Endodermal cell (in vitro differentiated cells): ENCODE data around the gene SMCO1. TPM values are rescaled to one million over a fixed set of nuclear protein-coding genes. Genes with fewer than 3 reads are reported as not detected.

Source experiments
- total RNA-seq, 2 donors: library from RNA; stranded (reverse); fragmentation: NEBNext Ultra II Directional in 1 of 2; extraction: Animal tissue kit (Norgen Biotek cat#: 25700) in 1 of 2; gene quantifications; 2 replicates in 1 of 2; 3 replicates in 1 of 2; pipeline ENCODE4 v1.2.1, GENCODE V29; 2021

The SMCO1 gene
- total RNA-seq, 2 donors from 2014 or later: not detected

Other genes starting within 250 kb of the SMCO1 start
- gene PCYT1A, start 227.6 kb downstream of the SMCO1 start, total RNA-seq: 10 to 100 TPM; 30.2 to 32.5 TPM
- gene DYNLT2B, start 197.1 kb downstream of the SMCO1 start, total RNA-seq: 10 to 100 TPM; 22.6 to 45.5 TPM
- gene TM4SF19, start 177.0 kb downstream of the SMCO1 start, total RNA-seq: not detected
- 100 to 1,000 TPM; 109 to 120 TPM for gene UBXN7, start 82.9 kb downstream of the SMCO1 start, total RNA-seq
- gene RNF168, start 11.6 kb downstream of the SMCO1 start, total RNA-seq: 10 to 100 TPM; 37.3 to 48.4 TPM
- gene WDR53, start 53.2 kb upstream of the SMCO1 start, total RNA-seq: 10 to 100 TPM; 15.1 to 23.0 TPM
- gene FBXO45, start 53.3 kb upstream of the SMCO1 start, total RNA-seq: 10 to 100 TPM; 15.9 to 16.4 TPM
- 1 to 10 TPM; 2.1 to 3.2 TPM for gene NRROS, start 124.3 kb upstream of the SMCO1 start, total RNA-seq
- gene CEP19, start 196.9 kb upstream of the SMCO1 start, total RNA-seq: 1 to 10 TPM; 3.1 to 4.5 TPM
- 10 to 100 TPM; 21.8 to 33.3 TPM for gene PIGX, start 197.0 kb upstream of the SMCO1 start, total RNA-seq
- 10 to 100 TPM; 58.7 to 76.6 TPM for gene PAK2, start 224.5 kb upstream of the SMCO1 start, total RNA-seq